Thyroid gland (tissue), 4 donors: Measurements from ENCODE around the gene TCP11L2. TPM values are rescaled to one million over a fixed set of nuclear protein-coding genes. Genes with fewer than 3 reads are reported as not detected.

Experiments used
- DNase-seq, 2 donors: peaks; one replicate each; pipeline ENCODE4 v3.0.0-alpha.2; 2019
- H3K27ac ChIP-seq, 3 donors: fragments of 200-600 bp; sonication (generic); 1 replicate in 2 of 3; 2 replicates in 1 of 3; pipeline ENCODE4 v1.5.1; 2016 to 2019; ENCODE audit warnings: mild to moderate bottlenecking in 1 of 3, moderate library complexity in 1 of 3
- H3K27me3 ChIP-seq: fragments of 200-600 bp; sonication (generic); one replicate; pipeline ENCODE4 v1.5.1; 2019
- H3K36me3 ChIP-seq, 2 donors: fragments of 200-600 bp; sonication (generic); one replicate each; pipeline ENCODE4 v1.5.1; 2016 to 2019
- H3K4me1 ChIP-seq, 2 donors: fragments of 200-600 bp; sonication (generic); one replicate each; pipeline ENCODE4 v1.5.1; 2017 to 2019
- H3K4me3 ChIP-seq, 3 donors: fragments of 200-600 bp; sonication (generic); replicated peaks in 1 of 3; 1 replicate in 2 of 3; 2 replicates in 1 of 3; pipeline ENCODE4 v1.5.1; 2016; ENCODE audit warnings: mild to moderate bottlenecking in 1 of 3
- H3K9me3 ChIP-seq: fragments of 200-600 bp; sonication (generic); one replicate; pipeline ENCODE4 v1.5.1; 2017
- CTCF ChIP-seq, 6 experiments: fragments of 200-600 bp in 3 of 6; fragments of 450-650 bp in 3 of 6; sonication (generic) in 3 of 6; IDR thresholded peaks; one replicate each; pipeline ENCODE4 v1.5.1; 2016 to 2019; ENCODE audit warnings: antibody characterized with exemption in 6 of 6, mild to moderate bottlenecking in 2 of 6, inconsistent platforms in 1 of 6, moderate library complexity in 1 of 6
- POLR2A ChIP-seq, 2 donors: fragments of 450-650 bp; IDR thresholded peaks; one replicate each; pipeline ENCODE4 v1.6.1; 2017; ENCODE audit warnings: antibody characterized with exemption in 2 of 2, mild to moderate bottlenecking in 2 of 2, moderate library complexity in 1 of 2
- WGBS, 2 donors: methylation state at CpG; one replicate each; pipeline ENCODE4 v1.1.5; 2017; 5-methylcytosine and 5-hydroxymethylcytosine counted together
- intact Hi-C: fragments of 100-400 bp; cut with DNase I; formaldehyde crosslinking; loops from one replicate; pipeline ENCODE4 v1.15.1; 2023
- total RNA-seq, 4 donors: library from RNA; depleted of rRNA; stranded (reverse); fragments of >200 nt; gene quantifications; one replicate each; pipeline ENCODE4 v1.2.3, GENCODE V29; 2016

TCP11L2 gene
- total RNA-seq, 4 donors from 2014 or later = 39.7 to 72.3 (median 59.9) TPM

- Histone ChIP-seq H3K4me3 (no peak overlapping the region), H3K9me3 (no peaks in the 10 kb centered on the region), H3K27me3 (no peaks in the 10 kb centered on the region), H3K27ac (no peak overlapping the region), H3K36me3 (peaks cover 12 to 16% of the 10 kb centered on the region in 2 donors), H3K4me1 (peaks cover 0 to 8% of the 10 kb centered on the region in 2 donors)
- intact Hi-C loops = no loop called here
- DNase-seq = no peak
- TF ChIP-seq POLR2A (IDR thresholded peaks at IDR 0.05) (no peak), CTCF (IDR thresholded peaks at IDR 0.05) (no peak)
- WGBS, 2 donors = 77 to 86% methylated on average over 12 of the region's 12 CpGs
These were observed 26.9 kb downstream of the TCP11L2 start for GRCh38 chr12:106329231-106329982.

GRCh38 chr12:106331599-106331998, 29.1 kb downstream of the TCP11L2 start:
- no peaks in the 10 kb centered on the region for H3K27me3 ChIP-seq
- 87% methylated on average over 2 of the region's 2 CpGs for WGBS, 2 donors
- H3K4me3 ChIP-seq = no peak overlapping the region
- DNase-seq = no peak
- no peak overlapping the region for H3K27ac ChIP-seq
- peaks cover 4 to 13% of the 10 kb centered on the region in 2 donors for H3K36me3 ChIP-seq
- H3K4me1 ChIP-seq = peaks cover 0 to 8% of the 10 kb centered on the region in 2 donors
- intact Hi-C loops = no loop called here
- TF ChIP-seq CTCF (IDR thresholded peaks at IDR 0.05) (no peak), POLR2A (IDR thresholded peaks at IDR 0.05) (no peak)
- H3K9me3 ChIP-seq = no peaks in the 10 kb centered on the region

GRCh38 chr12:106332536-106332935, 30.0 kb downstream of the TCP11L2 start:
- peaks cover 9 to 13% of the 10 kb centered on the region in 2 donors for H3K36me3 ChIP-seq
- TF ChIP-seq POLR2A (IDR thresholded peaks at IDR 0.05) (no peak), CTCF (IDR thresholded peaks at IDR 0.05) (no peak)
- peaks cover 0 to 8% of the 10 kb centered on the region in 2 donors for H3K4me1 ChIP-seq
- intact Hi-C loops = no loop called here
- no peak for DNase-seq
- H3K4me3 ChIP-seq = no peak overlapping the region
- H3K27me3 ChIP-seq = no peaks in the 10 kb centered on the region
- H3K9me3 ChIP-seq = no peaks in the 10 kb centered on the region
- no peak overlapping the region for H3K27ac ChIP-seq

- peaks cover 9 to 13% of the 10 kb centered on the region in 2 donors for H3K36me3 ChIP-seq
- intact Hi-C loops = no loop called here
- peaks cover 0 to 8% of the 10 kb centered on the region in 2 donors for H3K4me1 ChIP-seq
- no peak overlapping the region for H3K4me3 ChIP-seq
- WGBS, 2 donors = 50 to 68% methylated on average over 2 of the region's 2 CpGs
- no peak for DNase-seq
- no peaks in the 10 kb centered on the region for H3K27me3 ChIP-seq
- no peak overlapping the region for H3K27ac ChIP-seq
- no peaks in the 10 kb centered on the region for H3K9me3 ChIP-seq
- TF ChIP-seq CTCF (IDR thresholded peaks at IDR 0.05) = no peak
- no peak for TF ChIP-seq POLR2A (IDR thresholded peaks at IDR 0.05)
These were observed 30.5 kb downstream of the TCP11L2 start for GRCh38 chr12:106333010-106333409.

- peaks cover 0 to 8% of the 10 kb centered on the region in 2 donors for H3K4me1 ChIP-seq
- H3K27ac ChIP-seq = no peak overlapping the region
- no peaks in the 10 kb centered on the region for H3K27me3 ChIP-seq
- 87 to 95% methylated on average over 2 of the region's 2 CpGs for WGBS, 2 donors
- intact Hi-C loops = no loop called here
- H3K9me3 ChIP-seq = no peaks in the 10 kb centered on the region
- H3K4me3 ChIP-seq = no peak overlapping the region
- TF ChIP-seq POLR2A (IDR thresholded peaks at IDR 0.05) (no peak), CTCF (IDR thresholded peaks at IDR 0.05) (no peak)
- peaks cover 9 to 13% of the 10 kb centered on the region in 2 donors for H3K36me3 ChIP-seq
- DNase-seq = no peak
These were observed 31.2 kb downstream of the TCP11L2 start for GRCh38 chr12:106333756-106334155.
